ENCODE results near the gene MYZAP.

DNA sequence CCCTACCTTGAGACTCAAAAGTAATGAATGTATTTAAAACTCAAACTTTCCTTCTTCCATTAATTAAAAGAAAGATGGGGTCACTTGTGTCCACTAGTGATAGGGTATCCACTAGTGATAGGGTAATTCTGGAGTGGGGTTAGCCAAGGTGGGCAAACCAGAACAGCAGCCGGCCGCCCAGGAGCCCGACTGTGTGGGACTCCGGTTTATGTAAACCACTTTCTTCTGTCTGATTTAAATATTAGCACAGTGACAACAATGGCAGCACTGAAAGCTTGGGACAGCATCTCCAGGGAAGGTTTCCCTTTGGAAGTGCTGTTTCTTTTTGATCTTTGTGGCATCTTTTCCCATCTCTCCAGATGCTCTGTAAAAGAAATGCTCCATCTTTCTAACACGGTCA, 722 bp downstream of the MYZAP start:
- TF ChIP-seq, protein P1, sequence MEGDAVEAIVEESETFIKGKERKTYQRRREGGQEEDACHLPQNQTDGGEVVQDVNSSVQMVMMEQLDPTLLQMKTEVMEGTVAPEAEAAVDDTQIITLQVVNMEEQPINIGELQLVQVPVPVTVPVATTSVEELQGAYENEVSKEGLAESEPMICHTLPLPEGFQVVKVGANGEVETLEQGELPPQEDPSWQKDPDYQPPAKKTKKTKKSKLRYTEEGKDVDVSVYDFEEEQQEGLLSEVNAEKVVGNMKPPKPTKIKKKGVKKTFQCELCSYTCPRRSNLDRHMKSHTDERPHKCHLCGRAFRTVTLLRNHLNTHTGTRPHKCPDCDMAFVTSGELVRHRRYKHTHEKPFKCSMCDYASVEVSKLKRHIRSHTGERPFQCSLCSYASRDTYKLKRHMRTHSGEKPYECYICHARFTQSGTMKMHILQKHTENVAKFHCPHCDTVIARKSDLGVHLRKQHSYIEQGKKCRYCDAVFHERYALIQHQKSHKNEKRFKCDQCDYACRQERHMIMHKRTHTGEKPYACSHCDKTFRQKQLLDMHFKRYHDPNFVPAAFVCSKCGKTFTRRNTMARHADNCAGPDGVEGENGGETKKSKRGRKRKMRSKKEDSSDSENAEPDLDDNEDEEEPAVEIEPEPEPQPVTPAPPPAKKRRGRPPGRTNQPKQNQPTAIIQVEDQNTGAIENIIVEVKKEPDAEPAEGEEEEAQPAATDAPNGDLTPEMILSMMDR (IDR thresholded peaks at IDR 0.05; ENCODE audit: poor library complexity, severe bottlenecking), result no peak
- TF ChIP-seq RAD21 (conservative IDR thresholded peaks at IDR 0.05) (no peak), EZH2 (IDR thresholded peaks at IDR 0.05; ENCODE audit: borderline replicate concordance, insufficient read depth, low read length, poor library complexity, severe bottlenecking) (no peak), POLR2AphosphoS5 (IDR thresholded peaks at IDR 0.05) (no peak)
